MM.1S (cell line): ENCODE data around the gene PRUNE2.

Experiments used
- DNase-seq: peaks from one replicate; pipeline ENCODE4 v3.0.0-alpha.2; 2015
- H2AFZ ChIP-seq: fragments of 300-600 bp; sonication (generic); 2 replicates; pipeline ENCODE4 v1.6.0; 2016; ENCODE audit warnings: antibody characterized with exemption, low read length
- H3F3A ChIP-seq: fragments of 300-600 bp; sonication (generic); 2 replicates; pipeline ENCODE4 v1.6.1; 2016; ENCODE audit warnings: mild to moderate bottlenecking, antibody characterized with exemption, low read length, moderate library complexity, mixed read lengths; ENCODE audit not compliant: insufficient read depth
- H3K27ac ChIP-seq: fragments of 300-600 bp; sonication (generic); 2 replicates; pipeline ENCODE4 v1.5.1; 2016; ENCODE audit warnings: mild to moderate bottlenecking, low read length
- H3K27me3 ChIP-seq: fragments of 300-600 bp; sonication (generic); replicated peaks from 2 replicates; pipeline ENCODE4 v1.6.0; 2016; ENCODE audit warnings: low read length; ENCODE audit not compliant: insufficient read depth
- H3K36me3 ChIP-seq: fragments of 300-600 bp; sonication (generic); replicated peaks from 2 replicates; pipeline ENCODE4 v1.6.1; 2016; ENCODE audit warnings: mild to moderate bottlenecking, low read length, mixed read lengths; ENCODE audit not compliant: insufficient read depth
- H3K4me1 ChIP-seq: fragments of 300-600 bp; sonication (generic); 2 replicates; pipeline ENCODE4 v1.6.1; 2016; ENCODE audit warnings: low read length, mixed read lengths
- H3K4me2 ChIP-seq: fragments of 300-600 bp; sonication (generic); 2 replicates; pipeline ENCODE4 v1.6.0; 2016; ENCODE audit warnings: low read depth, low read length
- H3K4me3 ChIP-seq: fragments of 300-600 bp; sonication (generic); 2 replicates; pipeline ENCODE4 v1.5.1; 2016; ENCODE audit warnings: low read length, mixed read lengths
- H3K79me2 ChIP-seq: fragments of 300-600 bp; sonication (generic); 2 replicates; pipeline ENCODE4 v1.6.1; 2016; ENCODE audit warnings: mixed run types, low read length, mixed read lengths
- H3K9ac ChIP-seq: fragments of 300-600 bp; sonication (generic); 2 replicates; pipeline ENCODE4 v1.6.1; 2016; ENCODE audit warnings: low read length, mixed read lengths
- H3K9me2 ChIP-seq: fragments of 300-600 bp; sonication (generic); replicated peaks from 2 replicates; pipeline ENCODE4 v1.6.1; 2016; ENCODE audit warnings: mild to moderate bottlenecking, low read length, mixed read lengths; ENCODE audit not compliant: insufficient read depth
- H3K9me3 ChIP-seq: fragments of 300-600 bp; sonication (generic); replicated peaks from 2 replicates; pipeline ENCODE4 v1.6.1; 2016; ENCODE audit warnings: mild to moderate bottlenecking, low read length, mixed read lengths; ENCODE audit not compliant: insufficient read depth
- H4K20me1 ChIP-seq: fragments of 300-600 bp; sonication (generic); 2 replicates; pipeline ENCODE4 v1.6.1; 2016; ENCODE audit warnings: mild to moderate bottlenecking, low read length, moderate library complexity, mixed read lengths; ENCODE audit not compliant: insufficient read depth
- CTCF ChIP-seq: fragments of 300-600 bp; sonication (generic); IDR thresholded peaks from 2 replicates; pipeline ENCODE4 v1.5.1; 2016; ENCODE audit warnings: antibody characterized with exemption, low read length, mixed read lengths
- EZH2 ChIP-seq: fragments of 300-600 bp; sonication (generic); optimal IDR thresholded peaks from 2 replicates; pipeline ENCODE3; 2017; ENCODE audit warnings: low read depth, mild to moderate bottlenecking, antibody characterized with exemption, low read length, mixed read lengths
- EZH2phosphoT487 ChIP-seq: fragments of 300-600 bp; sonication (generic); IDR thresholded peaks from 2 replicates; pipeline ENCODE4 v1.6.1; 2018; ENCODE audit warnings: antibody characterized with exemption, low read length

PRUNE2 gene

GRCh38 chr9:76944011-76944410 lies 38.1 kb upstream of the PRUNE2 start:
- no peaks in the 10 kb centered on the region for H3K9me2 ChIP-seq
- no peak overlapping the region for H3K27ac ChIP-seq

DNA sequence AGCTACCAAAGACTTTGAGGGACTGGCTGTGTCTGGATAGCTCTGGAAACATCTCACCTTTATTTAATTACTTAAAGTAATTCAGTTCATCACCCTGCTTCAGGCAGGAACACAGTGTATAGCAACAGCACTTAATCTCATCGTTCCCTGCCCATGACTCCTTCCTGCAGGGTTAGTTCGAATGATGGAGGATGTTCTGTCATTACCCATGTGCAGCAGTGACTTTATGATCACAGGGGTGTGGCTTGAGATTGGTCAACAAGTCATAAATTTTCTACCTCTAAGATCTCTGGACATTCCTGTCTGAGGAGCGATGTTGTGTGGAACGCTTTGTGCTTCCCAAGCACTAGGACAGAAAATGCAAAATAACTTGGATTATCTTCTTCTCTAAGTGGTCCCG lies 37.1 kb upstream of the PRUNE2 start:
- no peak for DNase-seq
- Histone ChIP-seq H3K27ac (no peak overlapping the region), H3K27me3 (no peaks in the 10 kb centered on the region)

More at GRCh38 chr9:76944011-76944410, 38.1 kb upstream of the PRUNE2 start:
- TF ChIP-seq CTCF (no peak), EZH2 (no peak), EZH2phosphoT487 (no peak)
- Histone ChIP-seq H4K20me1 (no peaks in the 10 kb centered on the region), H3K36me3 (no peaks in the 10 kb centered on the region), H3K9ac (no peak overlapping the region), H3K79me2 (no peaks in the 10 kb centered on the region), H3K4me3 (no peak overlapping the region), H2AFZ (no peak overlapping the region), H3F3A (no peaks in the 10 kb centered on the region), H3K27me3 (no peaks in the 10 kb centered on the region), H3K4me2 (no peak overlapping the region), H3K4me1 (no peaks in the 10 kb centered on the region), H3K9me3 (no peaks in the 10 kb centered on the region)
- DNase-seq = no peak

GRCh38 chr9:76932757-76933156 lies 26.8 kb upstream of the PRUNE2 start:
- Histone ChIP-seq H2AFZ (no peak overlapping the region), H3F3A (no peaks in the 10 kb centered on the region), H3K79me2 (no peaks in the 10 kb centered on the region), H3K9me3 (no peaks in the 10 kb centered on the region), H3K4me2 (no peak overlapping the region), H4K20me1 (no peaks in the 10 kb centered on the region), H3K9me2 (no peaks in the 10 kb centered on the region), H3K36me3 (no peaks in the 10 kb centered on the region), H3K4me1 (no peaks in the 10 kb centered on the region), H3K27ac (no peak overlapping the region), H3K27me3 (no peaks in the 10 kb centered on the region), H3K4me3 (no peak overlapping the region), H3K9ac (no peak overlapping the region)
- DNase-seq = no peak
- no peak for TF ChIP-seq EZH2
- no peak for TF ChIP-seq CTCF
- TF ChIP-seq EZH2phosphoT487 = no peak

More for the DNA sequence above, 37.1 kb upstream of the PRUNE2 start:
- H4K20me1 ChIP-seq = no peaks in the 10 kb centered on the region
- TF ChIP-seq CTCF = no peak
- no peak for TF ChIP-seq EZH2
- TF ChIP-seq EZH2phosphoT487 = no peak
- H2AFZ ChIP-seq = no peak overlapping the region
- H3K4me3 ChIP-seq = no peak overlapping the region
- no peaks in the 10 kb centered on the region for H3K36me3 ChIP-seq
- no peak overlapping the region for H3K9ac ChIP-seq
- H3K4me1 ChIP-seq = no peaks in the 10 kb centered on the region
- H3K9me2 ChIP-seq = no peaks in the 10 kb centered on the region
- H3K9me3 ChIP-seq = no peaks in the 10 kb centered on the region
- no peak overlapping the region for H3K4me2 ChIP-seq
- no peaks in the 10 kb centered on the region for H3F3A ChIP-seq
- no peaks in the 10 kb centered on the region for H3K79me2 ChIP-seq
